ES-I3 (cell line): ENCODE measurements around the gene KRTAP10-4.
"Not testable (repeated sequence)": the region's sequence is repeated elsewhere in the genome, so short reads cannot be mapped to it uniquely, and the experiment has no call there.

Experiments used
- H3K36me3 ChIP-seq: 2 replicates; pipeline ENCODE4 v1.6.1; 2013; ENCODE audit warnings: mild to moderate bottlenecking, low read length, control low read depth, moderate library complexity; ENCODE audit not compliant: insufficient read depth
- H3K4me1 ChIP-seq: 2 replicates; pipeline ENCODE4 v1.6.1; 2013; ENCODE audit warnings: mild to moderate bottlenecking, control low read depth, low read length; ENCODE audit not compliant: insufficient read depth
- H3K9ac ChIP-seq: 2 replicates; pipeline ENCODE4 v1.6.1; 2013; ENCODE audit warnings: low read depth, mild to moderate bottlenecking, low read length, moderate library complexity
- H3K9me3 ChIP-seq: 2 replicates; pipeline ENCODE4 v1.6.1; 2013; ENCODE audit warnings: mild to moderate bottlenecking, low read length, moderate library complexity; ENCODE audit not compliant: control insufficient read depth, insufficient read depth

KRTAP10-4 gene

GRCh38 chr21:44590897-44591800 is 17.6 kb downstream of the KRTAP10-4 start:
- H3K36me3 ChIP-seq, H3K4me1 ChIP-seq, H3K9ac ChIP-seq, H3K9me3 ChIP-seq: not testable (repeated sequence)

DNA sequence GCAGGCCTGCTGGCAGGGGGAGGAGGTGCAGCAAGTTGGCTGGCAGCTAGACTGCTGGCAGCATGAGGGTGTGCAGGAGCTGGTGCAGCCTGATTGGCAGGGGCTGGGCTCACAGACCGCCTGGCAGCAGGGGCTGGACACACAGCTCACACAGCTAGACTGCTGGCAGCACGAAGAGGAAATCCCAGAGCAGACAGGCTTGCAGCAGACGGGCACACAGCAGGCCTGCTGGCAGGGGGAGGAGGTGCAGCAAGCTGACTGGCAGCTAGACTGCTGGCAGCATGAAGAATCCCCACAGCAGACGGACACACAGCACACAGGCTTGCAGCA is 18.2 kb downstream of the KRTAP10-4 start:
- H3K36me3 ChIP-seq, H3K9ac ChIP-seq: not testable (repeated sequence)

DNA sequence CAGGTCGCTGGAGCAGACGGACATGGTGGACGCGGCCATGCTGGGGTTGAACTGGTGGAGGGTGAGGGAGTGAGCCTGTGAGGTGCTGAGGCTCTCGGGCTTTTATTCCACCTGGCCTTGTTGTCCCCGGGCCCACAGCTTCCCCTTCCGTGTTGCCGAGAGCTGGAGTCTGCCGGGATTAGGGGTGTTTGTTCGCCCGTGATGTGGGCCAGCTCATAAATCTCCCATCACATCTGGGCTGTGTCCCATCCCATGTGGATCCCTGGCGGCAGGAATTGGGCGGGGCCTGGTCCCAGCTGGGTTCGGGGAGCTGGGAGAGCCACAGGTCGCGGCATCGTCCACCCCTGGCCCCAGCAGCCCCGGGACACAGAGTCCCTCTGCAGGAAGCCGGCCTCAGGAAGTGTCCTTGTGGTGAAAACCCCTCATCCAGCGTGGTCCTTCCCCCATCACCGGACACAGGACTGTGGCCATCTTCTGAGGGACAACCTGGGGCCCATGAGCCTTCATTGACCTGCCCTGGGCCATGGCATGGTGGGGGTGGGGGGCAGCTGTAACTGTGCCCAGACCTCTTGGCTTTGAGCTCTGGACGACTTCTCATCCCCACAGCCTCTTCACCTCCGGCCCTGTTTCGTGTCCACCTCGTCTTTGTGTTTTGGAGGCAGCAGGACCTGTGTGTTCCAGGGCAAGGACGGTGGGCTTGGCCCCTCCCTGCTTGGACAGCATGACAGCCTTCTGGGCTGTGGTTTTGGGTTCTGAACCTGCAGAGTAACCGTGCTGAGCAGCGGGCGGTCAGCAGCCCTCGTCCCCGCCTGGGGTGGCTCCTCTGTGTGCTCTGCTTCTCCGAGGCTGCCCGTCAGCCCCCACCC is 19.1 kb downstream of the KRTAP10-4 start, which contains the start of gene KRTAP10-6:
Gene KRTAP10-6, minus strand, starts transcription at position 60 of the 866 bp plus-strand sequence. Its CDS starts 21 bp downstream, at position 39.
- Histone ChIP-seq H3K4me1 (peaks cover 4% of the 10 kb centered on the region; the same call in 1 of the 2 replicates), H3K36me3 (no peaks in the 10 kb centered on the region), H3K9me3 (no peaks in the 10 kb centered on the region), H3K9ac (no peak within 1 kb of the TSS)

More for the DNA sequence above, 18.2 kb downstream of the KRTAP10-4 start:
- not testable (repeated sequence) for H3K9me3 ChIP-seq, H3K4me1 ChIP-seq

DNA sequence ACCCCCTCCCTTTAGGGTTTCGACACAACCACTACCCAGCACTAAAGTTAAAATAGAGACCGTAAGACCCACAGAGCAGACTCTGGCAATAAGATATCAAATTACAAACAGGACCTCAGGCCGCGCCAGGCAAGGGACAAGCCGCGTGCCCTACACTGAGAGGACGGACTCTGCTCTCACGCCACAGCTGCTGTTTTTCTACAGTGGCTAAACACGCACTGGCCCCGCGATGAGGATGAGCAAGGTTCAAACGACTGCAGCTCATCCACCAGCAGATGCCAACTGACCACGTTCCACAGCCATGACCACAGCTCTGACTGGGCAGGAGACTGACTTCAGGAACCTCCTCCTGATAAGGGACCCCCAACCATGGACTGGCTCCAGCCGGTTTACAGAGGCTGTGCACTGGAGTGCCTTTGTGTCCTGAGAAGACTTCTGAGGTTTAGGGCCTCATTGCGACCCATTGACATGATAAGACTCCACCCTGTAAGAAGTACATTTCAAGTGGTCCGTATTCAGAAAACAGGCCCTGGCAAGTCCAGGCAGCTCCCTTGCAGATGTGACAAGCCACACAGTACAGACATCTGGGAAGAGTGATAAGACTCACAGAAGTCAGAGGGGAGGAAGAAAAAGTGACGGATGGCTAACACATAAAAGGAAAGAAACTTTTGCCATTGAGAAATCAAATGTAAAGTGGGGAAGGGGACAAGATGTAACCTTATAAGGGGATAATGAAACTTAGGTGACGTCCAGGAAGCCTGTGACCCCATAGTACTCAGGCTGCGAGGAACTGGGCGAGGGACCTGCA is 20.3 kb downstream of the KRTAP10-4 start:
- Histone ChIP-seq H3K36me3 (no peaks in the 10 kb centered on the region), H3K9me3 (no peaks in the 10 kb centered on the region; the same call in 1 of the 2 replicates), H3K4me1 (peaks cover 4% of the 10 kb centered on the region), H3K9ac (no peak overlapping the region)

DNA sequence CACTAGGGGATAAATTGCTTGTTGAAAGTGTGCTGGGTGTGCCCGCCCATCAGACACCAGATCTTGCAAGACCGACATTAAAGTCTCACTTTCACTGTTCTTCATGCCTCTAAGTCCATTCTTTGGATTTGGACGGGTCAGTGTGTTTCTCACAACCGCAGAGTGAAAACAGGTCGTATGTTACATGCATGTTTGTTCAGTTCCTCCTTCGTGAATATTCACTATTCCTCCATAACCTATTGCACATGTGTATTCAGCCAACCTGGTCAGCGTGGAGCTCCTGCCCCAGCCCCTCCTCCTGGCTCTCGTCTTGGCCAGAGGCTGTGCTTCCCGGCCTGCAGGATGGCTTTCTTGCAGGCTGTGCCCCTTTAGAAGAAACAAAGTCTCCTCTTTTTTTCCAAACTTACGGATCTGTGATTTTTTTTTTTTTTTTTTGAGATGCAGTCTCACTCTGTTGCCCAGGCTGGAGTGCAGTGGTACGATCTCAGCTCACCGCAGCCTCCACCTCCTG is 20.9 kb downstream of the KRTAP10-4 start:
- H3K36me3 ChIP-seq: no peaks in the 10 kb centered on the region
- no peaks in the 10 kb centered on the region; the same call in 1 of the 2 replicates for H3K9me3 ChIP-seq
- H3K4me1 ChIP-seq: peaks cover 4% of the 10 kb centered on the region
- no peak overlapping the region for H3K9ac ChIP-seq

GRCh38 chr21:44595524-44595923 is 22.0 kb downstream of the KRTAP10-4 start:
- H3K36me3 ChIP-seq: no peaks in the 10 kb centered on the region
- H3K4me1 ChIP-seq: peaks cover 4% of the 10 kb centered on the region
- no peak overlapping the region for H3K9ac ChIP-seq
- H3K9me3 ChIP-seq: no peaks in the 10 kb centered on the region; the same call in 1 of the 2 replicates

- H3K9me3 ChIP-seq: no peaks in the 10 kb centered on the region; the same call in 1 of the 2 replicates
- H3K4me1 ChIP-seq: peaks cover 4% of the 10 kb centered on the region
- H3K9ac ChIP-seq: no peak overlapping the region
- H3K36me3 ChIP-seq: no peaks in the 10 kb centered on the region
These were observed 22.7 kb downstream of the KRTAP10-4 start for GRCh38 chr21:44596068-44596725.

DNA sequence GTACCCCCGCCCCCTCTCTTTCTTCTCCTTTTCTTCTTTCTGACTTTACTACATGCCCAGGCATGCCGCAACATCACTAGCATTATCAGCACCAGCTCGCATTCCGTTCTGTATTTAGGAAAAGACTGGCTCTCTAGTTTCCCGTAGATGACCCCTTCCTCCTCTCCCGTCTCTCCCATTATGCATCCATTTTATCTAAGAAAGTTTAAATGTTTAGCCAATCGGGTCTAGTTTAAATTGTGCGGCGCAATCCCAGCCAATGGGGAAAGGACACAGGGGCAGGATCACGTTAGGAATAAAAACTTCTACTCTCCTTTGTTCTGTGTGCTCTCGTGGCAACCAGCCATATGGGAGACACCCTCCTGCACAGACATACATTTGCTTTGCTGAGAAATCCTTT is 24.5 kb downstream of the KRTAP10-4 start:
- H3K4me1 ChIP-seq: peaks cover 4% of the 10 kb centered on the region; the same call in 1 of the 2 replicates
- no peak overlapping the region for H3K9ac ChIP-seq

DNA sequence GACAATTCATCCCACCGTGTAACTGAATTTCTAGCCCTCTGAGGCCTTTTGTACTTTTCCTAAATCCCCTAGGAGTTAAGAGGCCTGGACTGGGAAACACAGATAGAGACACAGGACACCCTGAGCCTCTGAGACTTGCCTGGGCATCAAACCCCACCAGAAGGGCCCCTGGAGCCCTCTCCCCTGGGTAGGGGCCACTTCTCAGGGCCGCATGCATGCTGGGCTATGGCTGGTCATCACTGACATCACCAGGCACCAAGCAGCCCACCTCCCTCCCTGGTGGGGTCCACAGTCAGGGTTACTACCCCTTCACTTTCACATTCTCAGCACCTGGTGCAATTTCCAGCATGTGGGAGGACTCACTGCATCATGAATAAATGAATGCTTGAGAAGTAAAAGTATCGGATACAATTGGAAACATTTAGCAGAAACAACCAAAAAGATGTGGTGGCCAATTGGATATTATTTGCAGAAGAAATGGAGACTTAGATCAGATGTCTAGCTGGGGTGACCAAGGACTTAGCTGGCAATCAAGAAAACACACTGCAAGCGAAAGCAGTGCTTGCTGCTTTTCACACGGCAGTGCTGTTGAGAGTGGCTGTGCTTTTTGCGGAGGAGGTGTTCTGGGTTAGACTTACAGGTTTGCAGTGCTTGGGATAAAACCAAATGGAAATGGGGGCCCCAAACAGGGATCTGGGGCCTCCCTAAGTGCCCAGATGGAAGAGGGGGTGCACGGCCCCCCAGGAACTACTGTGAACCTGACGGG is 25.9 kb downstream of the KRTAP10-4 start:
- no peaks in the 10 kb centered on the region for H3K36me3 ChIP-seq
- no peaks in the 10 kb centered on the region; the same call in 1 of the 2 replicates for H3K4me1 ChIP-seq
- H3K9ac ChIP-seq: no peak overlapping the region
- no peaks in the 10 kb centered on the region; the same call in 1 of the 2 replicates for H3K9me3 ChIP-seq

More for the DNA sequence above, 24.5 kb downstream of the KRTAP10-4 start:
- Histone ChIP-seq H3K9me3 (no peaks in the 10 kb centered on the region; the same call in 1 of the 2 replicates), H3K36me3 (no peaks in the 10 kb centered on the region)

- H3K9ac ChIP-seq, H3K36me3 ChIP-seq, H3K4me1 ChIP-seq, H3K9me3 ChIP-seq: not testable (repeated sequence)
These were observed 26.8 kb downstream of the KRTAP10-4 start, which contains the start of gene KRTAP10-7 for GRCh38 chr21:44600118-44600978. KRTAP10-7 (plus strand) TSS chr21:44600597; CDS start chr21:44600622, 25 bp downstream.

- H3K36me3 ChIP-seq, H3K9me3 ChIP-seq, H3K9ac ChIP-seq, H3K4me1 ChIP-seq: not testable (repeated sequence)
These were observed 27.6 kb downstream of the KRTAP10-4 start for GRCh38 chr21:44601091-44601490.
